K562 (cell line): ENCODE results near the gene ZNF816. TPM values are rescaled to one million over a fixed set of nuclear protein-coding genes. Genes with fewer than 3 reads are reported as not detected.

ENCODE experiments used
- MTA1 ChIP-seq: fragments of 450-650 bp; IDR thresholded peaks from 2 replicates; pipeline ENCODE4 v1.6.1; 2017; ENCODE audit warnings: borderline replicate concordance
- MXI1 ChIP-seq: IDR thresholded peaks from 2 replicates; pipeline ENCODE4 v1.6.1; 2011; ENCODE audit warnings: low read depth, mild to moderate bottlenecking, improper control_type of control experiment, low read length
- NELFE ChIP-seq: IDR thresholded peaks from 2 replicates; pipeline ENCODE4 v1.6.1; 2011; ENCODE audit warnings: mild to moderate bottlenecking; ENCODE audit not compliant: insufficient read depth, insufficient read length
- RFX1 ChIP-seq: fragments of 450-650 bp; IDR thresholded peaks from 2 replicates; pipeline ENCODE4 v1.6.1; 2016; ENCODE audit warnings: mild to moderate bottlenecking, moderate library complexity
- TOE1 ChIP-seq, 2 experiments: fragments of 450-650 bp in 1 of 2; sonication (generic) in 1 of 2; formaldehyde crosslinking in 1 of 2; IDR thresholded peaks; 2 replicates each; pipeline versions ENCODE4 v1.7.1 to v1.8.0; 2016 to 2022; ENCODE audit warnings: borderline replicate concordance in 2 of 2, mild to moderate bottlenecking in 2 of 2, antibody characterized with exemption in 1 of 2, inconsistent platforms in 1 of 2, low read depth in 1 of 2, missing genetic modification reagents in 1 of 2, moderate library complexity in 1 of 2
- ZC3H11A ChIP-seq: IDR thresholded peaks from 2 replicates; pipeline ENCODE4 v1.6.1; 2012; ENCODE audit warnings: low read depth, low read length, improper control_type of control experiment
- ZFP1 ChIP-seq: fragments of 450-650 bp; formaldehyde crosslinking; IDR thresholded peaks from 2 replicates; pipeline ENCODE4 v1.4.0; 2020; ENCODE audit warnings: mild to moderate bottlenecking, mixed read lengths
- ZNF707 ChIP-seq: fragments of 250-450 bp; sonication (Bioruptor Pico); conservative IDR thresholded peaks from 2 replicates; pipeline ENCODE4 v1.8.0; 2022; ENCODE audit warnings: inconsistent platforms, mild to moderate bottlenecking, moderate library complexity
- polyA plus RNA-seq, 8 experiments: library from polyadenylated mRNA; depleted of rRNA in 4 of 8; stranded (reverse) in 5 of 8; unstranded in 3 of 8; fragments of >200 nt; fragmentation: Nextera tagmentation in 2 of 8; fragmentation: Illumina TruSeq in 1 of 8; extraction: Ambion mirVana in 2 of 8; extraction: Trizol in 1 of 8; gene quantifications; 2 replicates each; pipeline versions ENCODE4 v1.2.1 to v1.2.3, GENCODE V29; 2011 to 2014; ENCODE audit warnings: inconsistent platforms in 1 of 8, missing spikeins in 1 of 8
- total RNA-seq, 7 experiments: library from RNA; depleted of rRNA in 6 of 7; stranded (reverse); fragments of >200 nt in 6 of 7; fragmentation: Illumina TruSeq in 2 of 7; extraction: Trizol in 2 of 7; gene quantifications; 2 replicates each; pipeline versions ENCODE4 v1.2.1 to v1.2.3, GENCODE V29; 2011 to 2021; ENCODE audit warnings: low replicate concordance in 1 of 7
- TF ChIP-seq, protein P1 (sequence below), 3 experiments: fragments of 200-800 bp in 1 of 3; fragments of 250-450 bp in 1 of 3; fragments of 450-650 bp in 1 of 3; sonication (Bioruptor Pico) in 1 of 3; sonication (Bioruptor generic) in 1 of 3; formaldehyde crosslinking in 1 of 3; IDR thresholded peaks; 2 replicates each; pipeline versions ENCODE4 v1.6.1 to v1.8.0; 2016 to 2022; ENCODE audit warnings: mild to moderate bottlenecking in 2 of 3, missing genetic modification characterization in 2 of 3, missing compliant biosample characterization in 1 of 3, moderate library complexity in 1 of 3

The ZNF816 gene
- total and polyA plus RNA-seq, 9 of the 15 experiments (the other 6 are each of a cell fraction or from before 2014, with no cell fraction given), result 8.6 to 23.4 (median 13.0) TPM

DNA sequence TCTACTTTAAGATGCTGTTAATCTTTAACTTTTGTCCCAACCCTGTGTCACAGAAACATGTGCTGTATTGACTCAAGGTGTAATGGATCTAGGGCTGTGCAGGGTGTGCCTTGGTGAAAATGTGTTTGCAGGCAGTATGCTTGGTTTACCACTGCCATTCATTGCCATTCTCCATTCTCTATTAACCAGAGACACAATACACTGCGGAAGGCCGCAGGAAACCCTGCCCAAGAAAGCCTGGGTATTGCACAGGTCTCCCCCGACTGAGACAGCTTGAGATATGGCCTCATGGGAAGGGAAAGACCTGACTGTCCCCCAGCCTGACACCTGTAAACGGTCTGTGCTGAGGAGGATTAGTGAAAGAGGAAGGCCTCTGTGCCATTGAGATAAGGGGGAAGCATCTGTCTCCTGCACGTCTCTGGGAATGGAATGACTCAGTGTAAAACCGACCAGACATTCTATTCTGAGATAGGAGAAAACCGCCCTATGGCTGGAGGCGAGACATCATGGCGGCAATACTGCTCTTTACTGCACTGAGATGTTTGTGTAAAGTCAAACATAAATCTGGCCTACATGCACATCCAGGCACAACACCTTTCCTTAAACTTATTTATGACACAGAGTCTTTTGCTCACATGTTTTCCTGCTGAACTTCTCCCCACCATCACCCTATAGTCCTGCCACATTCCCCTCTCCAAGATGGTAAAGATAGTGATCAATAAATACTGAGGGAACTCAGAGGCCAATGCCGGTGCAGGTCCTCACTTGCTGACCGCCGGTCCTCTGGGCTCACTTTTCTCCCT, 26.3 kb downstream of the ZNF816 start (continued):
- TF ChIP-seq MXI1 (peak; percentile 60; the same call in 1 of the 2 replicates), NELFE (no peak), ZC3H11A (0 out of 2 replicates have a peak, but pooled peaks have one; percentile 36), MTA1 (peak; percentile 81), ZNF707 (no peak), RFX1 (no peak), ZFP1 (CRISPR knock-in tag) (no peak), TOE1 (IDR thresholded peaks at IDR 0.05; ENCODE audit: borderline replicate concordance) (peak; percentile 55; the same call in 1 of the 2 replicates), TOE1 (CRISPR knock-in tag; IDR thresholded peaks at IDR 0.05; ENCODE audit: borderline replicate concordance, low read depth) (no peak)
- TF ChIP-seq, protein P1, sequence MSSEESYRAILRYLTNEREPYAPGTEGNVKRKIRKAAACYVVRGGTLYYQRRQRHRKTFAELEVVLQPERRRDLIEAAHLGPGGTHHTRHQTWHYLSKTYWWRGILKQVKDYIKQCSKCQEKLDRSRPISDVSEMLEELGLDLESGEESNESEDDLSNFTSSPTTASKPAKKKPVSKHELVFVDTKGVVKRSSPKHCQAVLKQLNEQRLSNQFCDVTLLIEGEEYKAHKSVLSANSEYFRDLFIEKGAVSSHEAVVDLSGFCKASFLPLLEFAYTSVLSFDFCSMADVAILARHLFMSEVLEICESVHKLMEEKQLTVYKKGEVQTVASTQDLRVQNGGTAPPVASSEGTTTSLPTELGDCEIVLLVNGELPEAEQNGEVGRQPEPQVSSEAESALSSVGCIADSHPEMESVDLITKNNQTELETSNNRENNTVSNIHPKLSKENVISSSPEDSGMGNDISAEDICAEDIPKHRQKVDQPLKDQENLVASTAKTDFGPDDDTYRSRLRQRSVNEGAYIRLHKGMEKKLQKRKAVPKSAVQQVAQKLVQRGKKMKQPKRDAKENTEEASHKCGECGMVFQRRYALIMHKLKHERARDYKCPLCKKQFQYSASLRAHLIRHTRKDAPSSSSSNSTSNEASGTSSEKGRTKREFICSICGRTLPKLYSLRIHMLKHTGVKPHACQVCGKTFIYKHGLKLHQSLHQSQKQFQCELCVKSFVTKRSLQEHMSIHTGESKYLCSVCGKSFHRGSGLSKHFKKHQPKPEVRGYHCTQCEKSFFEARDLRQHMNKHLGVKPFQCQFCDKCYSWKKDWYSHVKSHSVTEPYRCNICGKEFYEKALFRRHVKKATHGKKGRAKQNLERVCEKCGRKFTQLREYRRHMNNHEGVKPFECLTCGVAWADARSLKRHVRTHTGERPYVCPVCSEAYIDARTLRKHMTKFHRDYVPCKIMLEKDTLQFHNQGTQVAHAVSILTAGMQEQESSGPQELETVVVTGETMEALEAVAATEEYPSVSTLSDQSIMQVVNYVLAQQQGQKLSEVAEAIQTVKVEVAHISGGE (CRISPR knock-in tag; IDR thresholded peaks at IDR 0.05), result peak in 1 of 3 experiments; percentile 89; a peak in 2 of 6 replicates
